ENCODE results near the gene STARD10. TPM values are rescaled to one million over a fixed set of nuclear protein-coding genes. Genes with fewer than 3 reads are reported as not detected.

STARD10 gene
- total RNA-seq, 2 donors from 2014 or later: 122 to 209 TPM

DNA sequence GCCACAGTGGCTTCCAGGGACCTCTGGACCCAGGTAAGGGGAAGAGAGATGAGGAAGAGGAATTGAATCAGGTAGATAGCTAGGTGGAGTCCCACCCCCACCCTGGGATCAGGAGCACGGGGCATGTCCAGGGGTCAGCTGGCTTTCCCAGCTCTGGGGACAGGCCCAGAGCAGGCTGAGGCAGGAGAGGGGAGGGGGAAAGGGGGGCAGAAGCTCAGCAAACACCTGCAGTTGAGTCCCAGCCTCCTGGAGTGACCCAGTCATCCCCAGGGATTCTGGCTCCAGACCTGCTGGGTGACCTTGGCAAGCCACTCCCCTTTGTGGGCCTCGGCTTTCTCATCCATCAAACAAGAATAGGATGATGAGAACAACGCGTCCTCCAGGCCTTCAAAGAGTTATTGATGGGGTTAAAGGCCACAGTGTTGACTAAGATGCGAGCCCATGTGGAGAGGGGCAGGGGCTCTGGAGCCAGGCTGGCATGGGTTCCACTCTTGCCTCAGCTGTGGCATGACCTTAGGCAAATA, 16.0 kb downstream of the STARD10 start:
- peak in 1 of 3 donors; percentile 5 for TF ChIP-seq POLR2A (IDR thresholded peaks at IDR 0.05)
- TF ChIP-seq, protein P1, sequence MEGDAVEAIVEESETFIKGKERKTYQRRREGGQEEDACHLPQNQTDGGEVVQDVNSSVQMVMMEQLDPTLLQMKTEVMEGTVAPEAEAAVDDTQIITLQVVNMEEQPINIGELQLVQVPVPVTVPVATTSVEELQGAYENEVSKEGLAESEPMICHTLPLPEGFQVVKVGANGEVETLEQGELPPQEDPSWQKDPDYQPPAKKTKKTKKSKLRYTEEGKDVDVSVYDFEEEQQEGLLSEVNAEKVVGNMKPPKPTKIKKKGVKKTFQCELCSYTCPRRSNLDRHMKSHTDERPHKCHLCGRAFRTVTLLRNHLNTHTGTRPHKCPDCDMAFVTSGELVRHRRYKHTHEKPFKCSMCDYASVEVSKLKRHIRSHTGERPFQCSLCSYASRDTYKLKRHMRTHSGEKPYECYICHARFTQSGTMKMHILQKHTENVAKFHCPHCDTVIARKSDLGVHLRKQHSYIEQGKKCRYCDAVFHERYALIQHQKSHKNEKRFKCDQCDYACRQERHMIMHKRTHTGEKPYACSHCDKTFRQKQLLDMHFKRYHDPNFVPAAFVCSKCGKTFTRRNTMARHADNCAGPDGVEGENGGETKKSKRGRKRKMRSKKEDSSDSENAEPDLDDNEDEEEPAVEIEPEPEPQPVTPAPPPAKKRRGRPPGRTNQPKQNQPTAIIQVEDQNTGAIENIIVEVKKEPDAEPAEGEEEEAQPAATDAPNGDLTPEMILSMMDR (IDR thresholded peaks at IDR 0.05): no peak
- Histone ChIP-seq H3K36me3 (replicated peaks in 1 of 2; ENCODE audit: insufficient read depth in 1 of 2, low read depth in 2 of 2) (no peaks in the 10 kb centered on the region), H3K27ac (peak overlapping the region; percentile 84 to 97 (median 92)), H3K4me1 (peaks cover 91% of the 10 kb centered on the region), H3K9me3 (no peaks in the 10 kb centered on the region), H3K4me3 (no peak overlapping the region), H3K27me3 (no peaks in the 10 kb centered on the region)
- 17 to 29% methylated on average over 5 of the region's 5 CpGs for WGBS, 2 donors
- intact Hi-C loops (cut with DNase I): no loop called here
- ATAC-seq: peak; percentile 51
- DNase-seq: peak; percentile 80 to 93 (median 87)

DNA sequence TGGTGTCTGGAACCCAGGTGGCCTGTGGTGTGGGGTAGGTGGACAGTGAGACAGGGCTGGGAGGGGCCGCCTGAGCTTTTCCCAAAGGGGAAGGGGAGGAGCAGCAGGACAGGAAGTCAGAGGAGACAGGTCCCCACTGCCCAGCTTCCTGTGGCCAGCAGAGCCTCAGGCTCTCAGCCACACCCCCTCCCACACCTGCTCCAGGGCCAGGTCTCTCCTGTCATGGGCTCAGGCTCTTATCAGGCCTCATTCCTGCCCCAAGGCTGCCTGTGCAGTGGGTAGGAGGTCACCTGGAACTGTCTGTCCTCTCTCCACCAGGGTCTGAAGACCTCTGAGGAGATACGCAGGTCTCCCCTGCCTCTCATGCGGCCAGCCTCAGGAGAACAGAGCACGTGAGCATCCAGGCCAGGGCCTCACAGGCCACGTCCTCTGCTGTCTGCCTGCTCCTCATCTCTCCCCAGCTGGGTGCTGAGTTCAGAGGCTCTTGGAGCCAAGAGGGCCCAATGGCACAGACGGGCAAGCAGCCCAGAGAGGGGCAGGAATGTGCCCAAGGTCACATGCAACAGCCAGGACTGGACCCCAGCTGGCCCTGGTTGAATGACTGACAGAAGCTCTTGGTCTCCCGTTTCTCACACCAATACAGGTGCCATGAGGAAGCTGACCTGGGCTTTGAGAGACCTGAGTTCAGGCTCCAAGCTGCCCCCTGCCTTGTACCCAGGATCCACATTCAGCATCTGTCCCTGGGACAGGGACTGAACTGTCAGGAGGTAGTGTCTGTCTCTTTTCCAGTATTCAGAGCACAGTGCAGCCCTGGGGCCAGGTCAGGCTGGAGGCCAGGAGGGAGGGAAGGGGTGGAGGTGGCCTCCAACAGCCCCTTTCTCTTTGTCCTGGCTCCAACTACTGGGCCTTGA, 16.7 kb downstream of the STARD10 start:
- DNase-seq: peak; percentile 76 to 89 (median 87)

DNA sequence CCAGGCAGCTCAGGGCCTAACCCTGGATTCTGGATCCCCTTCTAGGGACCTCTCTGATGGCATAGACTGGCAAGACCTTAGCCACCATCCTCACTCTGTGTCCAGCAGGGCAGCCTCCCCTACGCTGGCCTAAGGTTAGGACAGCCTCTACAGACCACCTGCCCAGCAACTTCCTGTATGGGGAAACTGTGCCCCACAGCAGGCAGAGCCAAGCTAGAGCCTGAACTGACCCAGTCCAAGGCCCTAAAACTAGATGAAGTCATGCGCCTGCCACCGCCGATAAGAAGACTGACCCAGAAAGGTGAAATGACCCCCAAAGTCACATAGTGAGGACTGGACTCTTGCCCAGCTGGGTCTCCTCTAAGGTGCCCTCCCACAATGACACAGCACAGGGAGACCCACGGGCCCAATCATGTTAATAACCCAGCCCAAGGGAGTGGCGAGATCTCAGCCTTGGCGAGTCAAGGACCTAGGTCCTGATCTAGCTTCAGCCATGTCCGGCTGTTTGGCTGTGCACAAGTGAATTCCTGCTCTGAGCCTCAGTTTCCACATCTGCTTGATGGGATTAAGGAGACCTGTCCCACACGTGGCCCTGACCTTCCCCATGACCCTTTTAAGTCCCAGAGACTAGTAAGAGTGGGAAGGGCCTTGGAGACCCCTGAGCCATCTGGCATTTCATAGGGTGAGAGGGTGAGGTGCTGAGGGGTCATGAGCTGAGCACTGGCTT, 17.6 kb downstream of the STARD10 start:
- 41 to 48% methylated on average over 7 to 9 of the region's 9 CpGs for WGBS, 2 donors
- Histone ChIP-seq H3K27ac (peak overlapping the region; percentile 84 to 97 (median 92)), H3K36me3 (replicated peaks in 1 of 2; ENCODE audit: insufficient read depth in 1 of 2, low read depth in 2 of 2) (no peaks in the 10 kb centered on the region), H3K4me3 (no peak overlapping the region), H3K9me3 (no peaks in the 10 kb centered on the region), H3K27me3 (no peaks in the 10 kb centered on the region), H3K4me1 (peaks cover 98% of the 10 kb centered on the region)
- DNase-seq (peak in 1 of 4 donors; percentile 35), ATAC-seq (no peak)
- intact Hi-C loops (cut with DNase I): no loop called here
- no peak for TF ChIP-seq POLR2A (IDR thresholded peaks at IDR 0.05)
- TF ChIP-seq, protein P1 (IDR thresholded peaks at IDR 0.05): no peak

More for the DNA sequence above, 16.7 kb downstream of the STARD10 start:
- 7 to 10% methylated on average over 2 to 7 of the region's 7 CpGs for WGBS, 2 donors
- peaks cover 93% of the 10 kb centered on the region for H3K4me1 ChIP-seq
- no peaks in the 10 kb centered on the region for H3K27me3 ChIP-seq
- peak; percentile 52 for ATAC-seq
- TF ChIP-seq POLR2A (IDR thresholded peaks at IDR 0.05): peak in 2 of 3 donors; percentile 32 to 51
- TF ChIP-seq, protein P1 (IDR thresholded peaks at IDR 0.05): peak in 1 of 7 experiments; percentile 4
- no peak overlapping the region for H3K4me3 ChIP-seq
- H3K9me3 ChIP-seq: no peaks in the 10 kb centered on the region
- peak overlapping the region; percentile 84 to 97 (median 92) for H3K27ac ChIP-seq
- intact Hi-C loops (cut with DNase I): no loop called here
- no peaks in the 10 kb centered on the region for H3K36me3 ChIP-seq (replicated peaks in 1 of 2; ENCODE audit: insufficient read depth in 1 of 2, low read depth in 2 of 2)

DNA sequence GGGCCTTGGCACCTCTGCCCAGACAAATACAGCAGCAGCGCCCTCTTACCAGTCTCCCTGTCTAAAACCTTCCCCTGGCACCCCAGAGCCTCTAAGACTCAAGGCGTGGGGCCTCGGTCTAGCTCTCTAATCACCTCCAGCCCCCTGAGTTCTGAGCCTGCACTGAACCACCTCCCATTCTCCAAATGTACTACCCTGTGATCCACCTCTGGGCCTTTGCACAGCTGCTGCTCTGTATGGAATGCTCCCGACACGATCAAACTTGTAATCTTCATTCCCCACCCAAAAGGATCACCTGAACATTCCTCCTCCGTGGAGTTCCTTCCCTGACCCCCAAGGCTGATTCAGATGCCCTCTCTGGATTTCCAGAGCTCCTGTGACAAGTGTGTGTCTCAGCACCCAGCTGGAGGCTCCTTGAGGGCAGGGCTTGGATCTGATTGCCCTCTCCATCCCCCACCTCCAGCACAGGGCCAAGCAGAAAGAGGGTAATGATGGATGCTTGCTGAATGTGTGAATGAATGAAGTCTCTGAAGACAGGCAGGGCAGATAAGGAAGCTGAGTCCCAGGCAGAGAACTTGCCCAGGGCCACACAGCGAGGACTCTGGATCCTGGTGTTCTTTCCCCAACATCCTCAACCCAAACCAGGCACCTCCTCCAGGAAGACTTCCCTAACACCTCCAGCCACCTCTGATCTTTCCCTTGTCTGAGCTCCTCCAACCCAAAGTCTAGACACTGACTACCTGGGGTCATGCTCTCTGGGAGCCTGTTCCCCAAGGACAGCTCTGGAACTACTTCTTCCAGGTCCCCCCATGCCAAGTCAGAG, 18.3 kb downstream of the STARD10 start:
- intact Hi-C loops (cut with DNase I): no loop called here
- H3K4me1 ChIP-seq: peaks cover 97% of the 10 kb centered on the region
- 60 to 76% methylated on average over 7 of the region's 7 CpGs for WGBS, 2 donors

More for the DNA sequence above, 18.3 kb downstream of the STARD10 start:
- ATAC-seq: no peak
- Histone ChIP-seq H3K27ac (peak overlapping the region; percentile 84 to 97 (median 92)), H3K36me3 (replicated peaks in 1 of 2; ENCODE audit: insufficient read depth in 1 of 2, low read depth in 2 of 2) (no peaks in the 10 kb centered on the region), H3K4me3 (no peak overlapping the region), H3K27me3 (no peaks in the 10 kb centered on the region), H3K9me3 (no peaks in the 10 kb centered on the region)
- DNase-seq: no peak
- TF ChIP-seq, protein P1 (IDR thresholded peaks at IDR 0.05): no peak
- no peak for TF ChIP-seq POLR2A (IDR thresholded peaks at IDR 0.05)
